Astrocyte of the cerebellum (primary cell): ENCODE measurements around the gene FHOD3.
"Not testable (repeated sequence)": the region's sequence is repeated elsewhere in the genome, so short reads cannot be mapped to it uniquely, and the experiment has no call there.

Experiments
- DNase-seq: peaks from one replicate; pipeline ENCODE4 v3.0.0-alpha.2; 2011; ENCODE audit warnings: low read depth
- H3K4me3 ChIP-seq: 2 replicates; pipeline ENCODE4 v1.5.1; 2011; ENCODE audit warnings: mild to moderate bottlenecking, low read depth, low read length, moderate library complexity
- in situ Hi-C: cut with HindIII; loops from 2 replicates; pipeline ENCODE4 v1.10.0; 2017; ENCODE audit warnings: low sequenced_read_pairs
- TF ChIP-seq, protein P1 (sequence below): IDR thresholded peaks from 2 replicates; pipeline ENCODE4 v1.5.1; 2012; ENCODE audit warnings: low read length, low read depth, moderate library complexity, mild to moderate bottlenecking; ENCODE audit errors: missing control alignments

Gene FHOD3

DNA sequence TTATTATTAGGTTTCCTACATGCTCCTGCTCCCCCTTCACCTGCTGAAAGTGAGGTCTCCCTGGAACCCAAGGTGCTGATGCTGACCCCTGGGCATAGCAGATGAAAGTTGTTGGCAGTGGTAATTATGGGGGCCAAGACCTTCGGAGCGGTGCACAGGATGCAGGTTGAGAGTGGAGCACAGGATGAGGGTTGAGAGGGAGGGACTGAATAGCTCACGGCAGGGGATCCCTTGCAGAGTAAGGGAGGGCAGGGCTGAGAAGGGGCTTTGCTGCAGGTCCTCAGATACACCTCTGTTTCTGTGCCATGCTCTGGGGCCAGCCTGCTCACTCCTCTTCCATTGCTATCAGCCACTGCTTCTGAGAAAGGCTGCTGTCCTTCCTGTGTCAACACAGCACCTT is 163.3 kb downstream of the FHOD3 start:
- DNase-seq, result no peak
- H3K4me3 ChIP-seq, result no peak overlapping the region
- in situ Hi-C loops, result no loop called here
- TF ChIP-seq, protein P1, sequence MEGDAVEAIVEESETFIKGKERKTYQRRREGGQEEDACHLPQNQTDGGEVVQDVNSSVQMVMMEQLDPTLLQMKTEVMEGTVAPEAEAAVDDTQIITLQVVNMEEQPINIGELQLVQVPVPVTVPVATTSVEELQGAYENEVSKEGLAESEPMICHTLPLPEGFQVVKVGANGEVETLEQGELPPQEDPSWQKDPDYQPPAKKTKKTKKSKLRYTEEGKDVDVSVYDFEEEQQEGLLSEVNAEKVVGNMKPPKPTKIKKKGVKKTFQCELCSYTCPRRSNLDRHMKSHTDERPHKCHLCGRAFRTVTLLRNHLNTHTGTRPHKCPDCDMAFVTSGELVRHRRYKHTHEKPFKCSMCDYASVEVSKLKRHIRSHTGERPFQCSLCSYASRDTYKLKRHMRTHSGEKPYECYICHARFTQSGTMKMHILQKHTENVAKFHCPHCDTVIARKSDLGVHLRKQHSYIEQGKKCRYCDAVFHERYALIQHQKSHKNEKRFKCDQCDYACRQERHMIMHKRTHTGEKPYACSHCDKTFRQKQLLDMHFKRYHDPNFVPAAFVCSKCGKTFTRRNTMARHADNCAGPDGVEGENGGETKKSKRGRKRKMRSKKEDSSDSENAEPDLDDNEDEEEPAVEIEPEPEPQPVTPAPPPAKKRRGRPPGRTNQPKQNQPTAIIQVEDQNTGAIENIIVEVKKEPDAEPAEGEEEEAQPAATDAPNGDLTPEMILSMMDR, result no peak

DNA sequence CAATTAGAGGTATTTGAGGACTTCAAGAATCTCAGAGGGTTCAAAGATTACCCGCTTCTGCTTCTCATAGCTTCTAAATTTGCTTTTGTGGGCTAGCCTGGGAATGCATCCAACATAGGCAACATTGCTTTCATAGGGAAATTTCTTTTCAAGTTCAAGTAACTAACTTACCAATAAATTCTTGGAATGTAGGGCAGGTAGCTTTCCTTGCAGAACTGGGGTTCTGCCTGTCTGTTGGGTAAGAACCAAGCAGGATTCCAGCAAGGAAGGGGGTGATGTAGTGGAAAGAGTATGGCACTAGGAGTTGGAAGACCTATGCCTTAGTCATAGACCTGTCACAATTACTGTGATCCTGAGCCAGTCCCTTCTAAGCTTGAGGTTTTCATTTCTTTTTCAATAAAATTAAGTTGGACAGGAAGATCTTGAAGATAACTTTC is 164.1 kb downstream of the FHOD3 start:
- TF ChIP-seq, protein P1, result no peak
- in situ Hi-C loops, result no loop called here
- no peak overlapping the region for H3K4me3 ChIP-seq
- DNase-seq, result peak; percentile 70

DNA sequence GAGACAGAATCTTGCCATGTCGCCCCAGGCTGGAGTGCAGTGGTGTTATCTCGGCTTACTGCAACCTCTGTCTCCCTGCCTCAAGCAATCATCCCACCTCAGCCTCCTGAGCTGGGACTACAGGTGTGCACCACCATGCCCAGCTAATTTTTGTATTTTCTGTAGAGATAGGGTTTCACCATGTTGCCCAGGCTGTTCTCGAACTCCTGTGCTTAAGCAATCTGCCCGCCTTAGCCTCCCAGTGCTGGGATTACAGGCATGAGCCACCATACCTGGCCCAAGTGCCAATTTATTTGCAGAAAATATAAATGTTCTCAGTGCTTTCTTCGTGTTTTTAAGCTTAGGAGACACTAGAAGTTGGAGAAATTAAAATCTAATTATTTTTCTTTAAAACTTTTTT is 166.0 kb downstream of the FHOD3 start:
- DNase-seq, H3K4me3 ChIP-seq, in situ Hi-C loops: not testable (repeated sequence)

DNA sequence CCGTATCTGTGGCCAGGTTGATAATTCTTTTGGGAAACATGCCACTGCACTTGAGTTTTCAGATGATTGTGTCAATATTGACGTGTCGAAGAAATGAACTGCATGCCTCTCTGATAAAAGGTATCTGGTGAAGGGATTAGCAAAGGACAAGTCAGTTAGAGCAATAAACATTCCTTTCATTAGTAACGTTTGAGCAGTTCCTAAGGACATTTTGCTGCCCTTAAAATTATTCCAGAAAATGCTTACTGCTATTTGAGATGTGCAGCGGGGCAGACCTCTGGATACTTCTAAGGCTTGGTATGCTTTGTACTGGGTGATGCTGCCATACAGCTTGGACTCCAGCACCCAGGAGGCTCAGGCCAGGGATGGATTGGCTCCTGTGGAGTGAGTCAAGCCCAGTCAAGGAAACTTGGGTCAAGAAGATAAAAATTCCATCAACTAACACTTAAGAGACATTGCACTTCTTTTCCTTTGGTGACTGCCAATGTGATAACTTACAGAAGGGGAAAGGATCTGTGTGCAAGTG is 166.7 kb downstream of the FHOD3 start:
- no peak overlapping the region for H3K4me3 ChIP-seq
- DNase-seq, result no peak
- TF ChIP-seq, protein P1, result no peak
- in situ Hi-C loops, result no loop called here

DNA sequence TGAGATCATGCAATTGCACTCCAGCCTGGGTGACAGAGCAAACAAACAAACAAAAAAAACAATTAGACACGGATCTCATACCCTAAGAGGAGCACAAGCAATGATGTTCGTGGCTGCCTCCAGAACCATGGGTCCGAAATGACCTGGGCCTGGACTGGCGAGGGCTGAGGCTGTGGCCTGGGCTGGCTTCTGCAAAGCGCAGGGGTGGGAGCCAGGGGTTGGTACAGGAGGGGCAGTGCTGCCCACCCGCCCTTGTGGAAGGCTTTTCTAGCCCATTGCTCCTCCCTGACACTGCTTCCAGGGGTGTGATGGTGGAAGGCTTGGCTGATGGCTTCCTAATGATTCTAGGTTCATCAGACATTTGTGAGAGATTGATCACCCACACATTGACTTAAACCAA is 167.8 kb downstream of the FHOD3 start:
- in situ Hi-C loops, result no loop called here
- TF ChIP-seq, protein P1, result no peak
- DNase-seq, result no peak
- H3K4me3 ChIP-seq, result no peak overlapping the region

DNA sequence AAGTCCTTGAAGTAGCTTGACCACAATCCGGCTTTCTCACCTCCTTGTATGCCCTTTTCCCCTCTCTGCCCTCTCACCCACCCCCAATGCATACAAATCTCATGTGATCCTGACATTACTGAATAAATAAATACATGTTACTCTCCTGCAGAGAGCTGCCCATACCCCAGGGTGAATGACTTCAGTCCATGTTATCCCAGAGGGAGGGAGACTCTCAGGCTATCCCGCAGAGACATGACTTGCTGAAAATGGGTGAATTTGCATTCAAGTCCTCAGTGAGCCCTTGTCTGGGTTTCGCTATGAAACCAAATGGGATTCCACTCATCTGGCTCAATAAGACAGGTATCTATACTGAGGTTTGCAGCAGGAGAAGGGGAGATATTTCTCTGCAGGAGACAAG is 168.5 kb downstream of the FHOD3 start:
- in situ Hi-C loops, result no loop called here

DNA sequence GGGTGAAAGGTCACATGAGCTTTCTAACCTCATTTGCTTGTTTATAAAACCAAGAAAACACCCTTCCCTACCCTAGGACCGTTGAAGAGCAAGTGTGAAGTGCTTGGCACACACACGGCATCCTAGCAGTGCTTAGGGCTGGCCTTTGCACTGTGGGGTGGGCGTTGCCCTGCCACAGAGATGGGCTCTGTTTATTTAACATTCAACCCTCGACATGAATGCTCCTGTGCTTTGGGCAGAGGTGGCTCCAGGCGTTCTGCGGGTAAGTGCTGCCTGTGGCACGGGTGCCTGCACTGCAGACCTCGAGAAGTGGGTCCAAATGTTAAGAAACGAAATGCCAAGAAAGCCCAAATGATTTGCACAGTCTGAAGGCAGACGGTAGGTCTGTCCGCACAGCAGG is 170.1 kb downstream of the FHOD3 start:
- TF ChIP-seq, protein P1, result no peak
- in situ Hi-C loops, result no loop called here

More for the DNA sequence above, 168.5 kb downstream of the FHOD3 start:
- no peak overlapping the region for H3K4me3 ChIP-seq
- no peak for DNase-seq
- TF ChIP-seq, protein P1, result no peak

More for the DNA sequence above, 170.1 kb downstream of the FHOD3 start:
- DNase-seq, result no peak
- H3K4me3 ChIP-seq, result no peak overlapping the region
